VCaP (cell line): ENCODE data around the gene ADAMTS19.

Experiments used
- H3K27ac ChIP-seq: fragments of 450-650 bp; 2 replicates; pipeline ENCODE4 v1.5.1; 2017
- TF ChIP-seq, protein P1 (sequence below): fragments of 450-650 bp; conservative IDR thresholded peaks from 2 replicates; pipeline ENCODE4 v1.5.1; 2017; ENCODE audit warnings: mild to moderate bottlenecking, moderate library complexity

Gene ADAMTS19

DNA sequence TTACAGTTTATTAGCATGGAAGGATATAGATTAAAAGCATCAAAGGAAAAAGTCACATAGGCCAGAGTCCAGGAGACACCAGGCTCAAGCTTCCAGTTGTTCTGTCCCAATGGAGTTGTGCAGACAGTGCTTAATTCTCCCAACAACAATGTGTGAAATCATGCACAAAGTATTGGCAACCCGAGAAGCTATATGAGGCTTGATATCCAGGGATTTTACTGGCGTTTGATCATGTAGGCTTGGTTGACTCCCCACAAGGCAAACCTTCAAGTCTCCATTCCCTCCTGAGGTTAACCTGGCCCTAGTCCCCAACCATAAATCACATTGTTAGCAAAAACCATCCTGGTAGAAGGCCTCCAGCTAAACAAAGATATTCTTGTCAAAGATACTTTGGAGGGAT is 141.5 kb downstream of the ADAMTS19 start:
- TF ChIP-seq, protein P1, sequence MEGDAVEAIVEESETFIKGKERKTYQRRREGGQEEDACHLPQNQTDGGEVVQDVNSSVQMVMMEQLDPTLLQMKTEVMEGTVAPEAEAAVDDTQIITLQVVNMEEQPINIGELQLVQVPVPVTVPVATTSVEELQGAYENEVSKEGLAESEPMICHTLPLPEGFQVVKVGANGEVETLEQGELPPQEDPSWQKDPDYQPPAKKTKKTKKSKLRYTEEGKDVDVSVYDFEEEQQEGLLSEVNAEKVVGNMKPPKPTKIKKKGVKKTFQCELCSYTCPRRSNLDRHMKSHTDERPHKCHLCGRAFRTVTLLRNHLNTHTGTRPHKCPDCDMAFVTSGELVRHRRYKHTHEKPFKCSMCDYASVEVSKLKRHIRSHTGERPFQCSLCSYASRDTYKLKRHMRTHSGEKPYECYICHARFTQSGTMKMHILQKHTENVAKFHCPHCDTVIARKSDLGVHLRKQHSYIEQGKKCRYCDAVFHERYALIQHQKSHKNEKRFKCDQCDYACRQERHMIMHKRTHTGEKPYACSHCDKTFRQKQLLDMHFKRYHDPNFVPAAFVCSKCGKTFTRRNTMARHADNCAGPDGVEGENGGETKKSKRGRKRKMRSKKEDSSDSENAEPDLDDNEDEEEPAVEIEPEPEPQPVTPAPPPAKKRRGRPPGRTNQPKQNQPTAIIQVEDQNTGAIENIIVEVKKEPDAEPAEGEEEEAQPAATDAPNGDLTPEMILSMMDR: no peak
- H3K27ac ChIP-seq: no peak overlapping the region

DNA sequence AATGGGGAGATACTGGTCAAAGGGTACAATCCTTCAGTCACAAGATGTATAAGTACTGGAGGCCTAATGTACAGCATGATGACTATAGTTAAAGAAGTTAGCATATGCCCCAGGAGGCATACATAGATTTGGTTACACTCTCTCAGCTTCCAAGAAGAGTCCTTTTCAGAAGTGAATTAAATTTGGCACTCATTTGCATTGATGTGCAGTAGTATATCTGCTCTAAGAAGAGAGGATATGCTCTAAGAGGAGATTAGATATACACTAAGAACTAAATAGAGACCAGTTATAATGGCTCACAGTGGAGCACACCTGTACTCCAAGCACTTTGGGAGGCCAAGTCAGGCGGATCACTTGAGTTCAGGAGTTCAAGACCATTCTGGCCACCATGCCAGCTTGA is 148.3 kb downstream of the ADAMTS19 start:
- H3K27ac ChIP-seq: no peak overlapping the region
- TF ChIP-seq, protein P1: no peak

DNA sequence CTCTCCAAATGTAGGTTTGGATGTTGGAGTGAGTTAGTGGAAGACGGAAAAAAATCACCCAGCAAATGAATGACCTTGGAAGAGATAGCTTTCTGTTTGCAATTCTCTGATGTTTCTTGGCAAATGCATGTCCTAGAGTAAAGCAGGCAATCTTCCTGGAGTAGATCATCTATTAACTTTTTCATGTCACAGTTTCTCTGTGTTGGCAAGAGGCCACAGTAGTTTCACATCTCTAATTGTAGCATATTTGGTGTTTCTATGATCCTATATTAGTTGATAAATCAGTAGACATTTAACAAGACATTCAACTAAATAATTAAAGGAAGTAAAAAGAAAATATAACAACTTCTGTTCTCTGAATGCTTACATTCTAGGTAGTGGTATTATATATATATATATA is 149.6 kb downstream of the ADAMTS19 start:
- TF ChIP-seq, protein P1: no peak
- no peak overlapping the region for H3K27ac ChIP-seq

DNA sequence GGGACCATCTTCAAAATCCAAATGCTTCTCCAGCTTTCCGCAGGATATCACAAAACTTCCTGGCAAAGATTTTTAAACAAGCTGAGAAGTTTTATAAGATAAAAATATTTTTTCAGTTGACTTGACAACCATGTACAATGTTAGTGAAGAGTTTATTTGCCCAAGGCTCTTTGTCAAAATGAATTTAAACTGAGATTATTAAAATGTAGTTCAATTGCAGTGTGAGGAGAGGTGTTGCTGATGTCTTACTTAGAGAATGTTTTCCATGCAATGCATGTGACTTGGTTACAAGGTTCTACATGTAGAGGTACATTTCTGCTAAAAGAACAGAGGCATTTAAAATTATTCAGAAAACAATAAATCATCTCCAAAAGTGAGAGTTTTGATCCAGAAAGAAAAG is 156.4 kb downstream of the ADAMTS19 start:
- H3K27ac ChIP-seq: no peak overlapping the region
- TF ChIP-seq, protein P1: no peak

DNA sequence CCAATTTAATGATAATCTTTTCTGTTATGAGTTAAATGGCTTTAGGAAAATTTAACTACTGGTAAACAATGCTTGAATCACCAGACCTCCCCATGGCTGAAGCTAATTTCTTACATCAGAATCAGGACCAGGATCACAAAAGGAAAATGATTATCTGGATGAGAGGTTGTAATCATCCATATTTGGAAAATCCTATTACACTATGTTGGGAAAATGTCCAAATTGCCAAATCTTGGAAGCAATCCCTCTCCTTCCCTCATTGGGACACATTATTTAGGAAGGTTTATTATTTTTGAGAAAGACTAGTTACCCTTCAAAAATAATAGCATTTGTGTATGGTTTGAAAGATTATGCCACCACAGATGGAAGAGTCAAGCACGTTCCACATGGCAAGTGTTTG is 157.1 kb downstream of the ADAMTS19 start:
- TF ChIP-seq, protein P1: no peak
- H3K27ac ChIP-seq: no peak overlapping the region

DNA sequence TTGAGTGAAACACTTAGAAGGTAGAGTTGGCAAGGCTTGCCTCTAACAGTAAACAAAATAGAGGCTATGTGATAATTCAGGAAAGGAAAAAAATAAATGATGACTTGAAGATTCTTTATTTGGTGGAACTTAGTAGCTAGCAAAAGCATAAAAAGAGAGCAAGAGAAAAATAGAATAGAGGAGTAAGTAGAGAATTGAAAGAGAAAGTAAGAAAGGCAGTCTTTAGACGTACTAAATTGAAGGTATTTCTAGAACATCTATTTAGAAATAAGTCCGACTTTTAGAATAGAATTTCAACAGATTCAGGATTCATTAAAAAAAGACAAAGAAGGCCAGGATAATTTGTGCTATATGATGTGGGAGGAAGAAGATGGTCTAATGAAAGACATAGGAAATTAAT is 159.7 kb downstream of the ADAMTS19 start:
- TF ChIP-seq, protein P1: no peak
- H3K27ac ChIP-seq: no peak overlapping the region

DNA sequence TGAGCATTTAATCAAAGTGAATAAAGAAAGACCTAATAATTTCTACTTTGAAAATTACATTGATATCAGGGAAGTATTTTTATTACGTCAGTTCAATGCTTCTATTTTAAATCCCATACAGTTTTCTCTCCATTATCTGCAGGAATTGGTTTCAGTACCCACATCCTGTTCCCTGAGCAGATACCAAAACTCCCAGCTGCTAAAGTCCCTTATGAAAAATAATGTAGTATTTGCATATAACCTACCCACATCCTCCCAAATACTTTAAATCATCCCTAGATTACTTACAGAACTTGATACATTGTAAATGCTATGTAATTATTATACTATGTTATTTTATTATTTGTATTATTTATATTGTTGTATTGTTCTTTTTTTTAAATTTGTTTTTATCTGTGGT is 162.4 kb downstream of the ADAMTS19 start:
- H3K27ac ChIP-seq: no peak overlapping the region

More for the DNA sequence above, 162.4 kb downstream of the ADAMTS19 start:
- TF ChIP-seq, protein P1: no peak
